ENCODE measurements around the gene TRMT61A. TPM values are rescaled to one million over a fixed set of nuclear protein-coding genes. Genes with fewer than 3 reads are reported as not detected.

The TRMT61A gene
- total and polyA plus RNA-seq, 8 donors = 3.3 to 16.1 (median 7.6) TPM

DNA sequence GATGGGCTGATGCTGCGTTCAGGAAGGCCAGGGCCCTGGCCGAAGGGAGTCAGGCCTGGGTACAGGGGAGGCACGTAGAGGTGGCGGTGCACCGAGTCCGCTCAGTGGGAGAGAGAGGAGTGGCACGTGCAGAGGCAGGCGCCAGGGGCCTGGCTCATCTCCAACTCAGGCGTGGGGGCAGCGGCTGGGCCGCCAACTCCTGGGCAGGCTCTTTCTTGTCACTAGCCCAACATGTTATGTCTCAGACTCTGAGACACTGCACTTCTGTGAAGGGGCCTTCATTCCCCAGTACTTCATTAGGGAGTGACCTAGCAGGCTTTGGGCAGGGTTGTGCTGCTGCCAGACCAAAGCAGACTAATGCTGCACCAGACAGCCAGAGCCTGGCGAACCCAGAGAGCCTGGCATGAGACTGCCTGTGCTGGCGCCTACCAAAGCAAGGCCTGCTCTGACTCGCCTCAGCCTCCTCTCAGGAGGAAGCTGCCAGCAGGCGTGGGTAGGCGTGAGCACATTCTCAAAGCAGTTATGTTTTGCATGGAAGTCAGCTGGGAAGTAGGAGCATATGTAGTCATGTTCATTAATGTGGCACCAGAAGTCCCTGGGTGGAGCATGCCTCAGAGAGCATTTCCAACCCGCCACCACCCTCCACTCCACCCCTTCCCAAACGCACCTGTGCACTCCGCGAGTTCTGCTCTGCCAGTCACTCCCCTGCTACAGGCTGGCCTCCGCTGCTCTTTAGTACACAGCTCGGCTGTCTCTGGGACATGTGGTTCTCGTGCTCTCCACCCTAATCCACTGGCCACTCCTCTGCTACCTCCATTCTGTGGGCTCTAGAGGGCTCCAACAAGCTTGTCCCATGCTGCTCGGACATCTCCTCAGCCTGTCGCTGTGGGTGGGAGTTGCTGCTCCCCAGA is 16.0 kb upstream of the TRMT61A start:
- FAIRE-seq = no peak
- peak in 5 of 6 donors; percentile 46 to 84 (median 67) for DNase-seq
- Histone ChIP-seq H3K4me3 (no peak overlapping the region), H3K27me3 (no peaks in the 10 kb centered on the region), H3K9me3 (no peaks in the 10 kb centered on the region), H3K27ac (peak overlapping the region; percentile 37 to 67 (median 46)), H3K36me3 (no peaks in the 10 kb centered on the region), H3K4me1 (peaks cover under 1 to 4% (median under 1%) of the 10 kb centered on the region in 3 donors)
- TF ChIP-seq CTCF (IDR thresholded peaks at IDR 0.05) = no peak
- ATAC-seq = peak; percentile 43 to 74 (median 67)
- WGBS, 2 donors = 27 to 29% methylated on average over 25 of the region's 25 CpGs
- intact Hi-C loops (cut with DNase I) = no loop called here

- Histone ChIP-seq H3K4me1 (peaks cover 4% of the 10 kb centered on the region in 3 donors), H3K9me3 (no peaks in the 10 kb centered on the region), H3K27me3 (no peaks in the 10 kb centered on the region), H3K4me3 (no peak overlapping the region), H3K27ac (no peak overlapping the region), H3K36me3 (no peaks in the 10 kb centered on the region)
- no peak for ATAC-seq
- FAIRE-seq = no peak
- intact Hi-C loops (cut with DNase I) = loop anchor here in 1 of 3 donors (5.0 kb wide), 1 partner anchor 37 kb away; no protein-coding TSS in a partner anchor
- no peak for TF ChIP-seq CTCF (IDR thresholded peaks at IDR 0.05)
- 72 to 77% methylated on average over 18 of the region's 18 CpGs for WGBS, 2 donors
- peak in 3 of 6 donors; percentile 31 to 63 (median 43) for DNase-seq
Measured at GRCh38 chr14:103514596-103515421, 14.2 kb upstream of the TRMT61A start.

DNA sequence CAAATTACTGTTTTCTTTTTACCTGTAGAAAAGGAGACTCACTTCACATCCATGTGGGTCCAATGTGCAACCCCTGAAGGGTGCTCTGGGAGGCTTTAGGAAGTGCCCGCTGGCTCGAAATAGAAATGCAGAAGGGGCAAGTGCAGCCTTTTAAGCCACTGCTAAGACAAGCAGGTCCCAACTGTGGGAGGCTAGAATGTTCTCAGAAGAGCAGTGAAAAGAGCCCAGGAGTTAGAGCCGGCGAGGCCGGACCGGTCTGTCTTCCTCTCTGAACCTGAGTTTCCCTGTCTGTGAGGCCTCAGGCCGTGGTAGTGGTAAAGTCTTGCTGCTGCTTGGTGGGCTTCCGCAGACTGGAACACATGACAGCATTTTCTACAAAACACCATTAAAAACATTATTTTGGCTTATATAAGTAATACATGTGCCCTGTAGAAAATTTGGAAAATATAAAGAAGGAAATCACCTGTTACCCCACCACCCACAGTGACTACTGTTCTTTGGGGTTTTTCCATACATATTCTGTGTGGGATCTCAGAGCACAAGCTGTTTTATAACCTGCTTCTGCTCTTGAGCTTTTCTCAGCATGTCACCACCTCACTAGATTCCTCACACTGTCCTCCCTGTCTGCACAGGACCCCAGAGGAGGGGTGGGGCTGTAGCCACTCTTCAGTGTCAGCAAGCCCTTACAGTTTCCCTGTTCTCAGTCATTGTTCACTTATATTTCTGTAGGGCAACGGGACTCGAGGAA is 12.4 kb upstream of the TRMT61A start:
- ATAC-seq = no peak
- no peaks in the 10 kb centered on the region for H3K36me3 ChIP-seq

More for the DNA sequence above, 12.4 kb upstream of the TRMT61A start:
- Histone ChIP-seq H3K27ac (no peak overlapping the region), H3K27me3 (no peaks in the 10 kb centered on the region), H3K4me1 (peaks cover 4% of the 10 kb centered on the region in 3 donors), H3K9me3 (no peaks in the 10 kb centered on the region), H3K4me3 (no peak overlapping the region)
- peak in 2 of 6 donors; percentile 26 to 49 for DNase-seq
- no peak for FAIRE-seq
- TF ChIP-seq CTCF (IDR thresholded peaks at IDR 0.05) = no peak
- intact Hi-C loops (cut with DNase I) = loop anchor here in 1 of 3 donors (5.0 kb wide), 1 partner anchor 36 kb away; no protein-coding TSS in a partner anchor
- WGBS, 2 donors = 70 to 80% methylated on average over 10 of the region's 10 CpGs

All from pancreas (tissue), 10 donors.